Left renal pelvis (tissue), 4 donors: ENCODE results near the gene TRPV6. TPM values are rescaled to one million over a fixed set of nuclear protein-coding genes. Genes with fewer than 3 reads are reported as not detected.

ENCODE experiments used
- polyA plus RNA-seq, 4 donors: library from polyadenylated mRNA; unstranded; fragments of 120-200 nt; gene quantifications; one replicate each; pipeline ENCODE4 v1.2.1, GENCODE V29; 2013; ENCODE audit not compliant: insufficient read length in 4 of 4

Gene TRPV6
- polyA plus RNA-seq, 4 donors = 0.31 to 18.5 (median 11.3) TPM

Other genes starting within 250 kb of the TRPV6 start
- gene PRSS1, start 136.3 kb downstream of the TRPV6 start, polyA plus RNA-seq = not detected
- not detected for gene PRSS2, start 114.8 kb downstream of the TRPV6 start, polyA plus RNA-seq
- 10 to 100 TPM; 18.9 to 29.6 (median 20.7) TPM for gene EPHB6, start 30.7 kb downstream of the TRPV6 start, polyA plus RNA-seq
- 1 to 10 TPM in 2 of 4 donors, under 1 TPM in 2; 0.05 to 1.8 (median 1.2) TPM for gene TRPV5, start 48.0 kb upstream of the TRPV6 start, polyA plus RNA-seq
- gene LLCFC1, start 53.7 kb upstream of the TRPV6 start, polyA plus RNA-seq = under 1 TPM; 0.21 to 0.99 (median 0.47) TPM
- 1 to 10 TPM; 1.1 to 3.8 (median 3.3) TPM for gene KEL, start 76.6 kb upstream of the TRPV6 start, polyA plus RNA-seq
- gene OR9A2, start 141.4 kb upstream of the TRPV6 start, polyA plus RNA-seq = not detected
- gene OR6V1, start 166.6 kb upstream of the TRPV6 start, polyA plus RNA-seq = not detected
- gene PIP, start 246.3 kb upstream of the TRPV6 start, polyA plus RNA-seq = not detected